GM12878 (cell line): Measurements from ENCODE around the gene ARHGAP26.

Experiments
- CEBPB ChIP-seq, 2 experiments: fragments of 150-350 bp in 1 of 2; IDR thresholded peaks; 2 replicates each; pipeline ENCODE4 v1.6.1; 2012 to 2014; ENCODE audit warnings: low read depth in 2 of 2, low read length in 2 of 2, borderline replicate concordance in 1 of 2, inconsistent platforms in 1 of 2
- CREB1 ChIP-seq: IDR thresholded peaks from 2 replicates; pipeline ENCODE4 v1.6.1; 2012; ENCODE audit warnings: low read depth, mild to moderate bottlenecking, inconsistent platforms
- EZH2 ChIP-seq: IDR thresholded peaks from 2 replicates; pipeline ENCODE4 v1.6.1; 2012; ENCODE audit warnings: low read depth, mild to moderate bottlenecking, control low read depth, inconsistent platforms, low read length, borderline replicate concordance; ENCODE audit not compliant: control insufficient read depth
- KDM1A ChIP-seq: fragments of 200-600 bp; sonication (generic); IDR thresholded peaks from 2 replicates; pipeline ENCODE4 v1.6.1; 2016; ENCODE audit warnings: borderline replicate concordance
- YY1 ChIP-seq: IDR thresholded peaks from 2 replicates; pipeline ENCODE4 v1.6.1; 2011; ENCODE audit warnings: low read depth, mild to moderate bottlenecking, low read length
- TF ChIP-seq, protein P1 (sequence below): IDR thresholded peaks from 2 replicates; pipeline ENCODE4 v1.6.1; 2012; ENCODE audit warnings: low read depth, low read length, improper control_type of control experiment
- TF ChIP-seq, protein P2 (sequence below), 3 experiments: IDR thresholded peaks in 2 of 3; conservative IDR thresholded peaks in 1 of 3; 2 replicates each; pipeline ENCODE4 v1.5.1; 2011; ENCODE audit warnings: low read depth in 3 of 3, low read length in 3 of 3, mild to moderate bottlenecking in 3 of 3, control low read depth in 2 of 3, moderate library complexity in 2 of 3, inconsistent platforms in 1 of 3, mixed read lengths in 1 of 3; ENCODE audit not compliant: control insufficient read depth in 2 of 3, insufficient read depth in 1 of 3; ENCODE audit errors: extremely low read depth in 1 of 3
- TF ChIP-seq, protein P3 (sequence below): fragments of 450-650 bp; formaldehyde crosslinking; IDR thresholded peaks from 2 replicates; pipeline ENCODE4 v1.5.0; 2022; ENCODE audit warnings: mild to moderate bottlenecking, missing genetic modification characterization

DNA sequence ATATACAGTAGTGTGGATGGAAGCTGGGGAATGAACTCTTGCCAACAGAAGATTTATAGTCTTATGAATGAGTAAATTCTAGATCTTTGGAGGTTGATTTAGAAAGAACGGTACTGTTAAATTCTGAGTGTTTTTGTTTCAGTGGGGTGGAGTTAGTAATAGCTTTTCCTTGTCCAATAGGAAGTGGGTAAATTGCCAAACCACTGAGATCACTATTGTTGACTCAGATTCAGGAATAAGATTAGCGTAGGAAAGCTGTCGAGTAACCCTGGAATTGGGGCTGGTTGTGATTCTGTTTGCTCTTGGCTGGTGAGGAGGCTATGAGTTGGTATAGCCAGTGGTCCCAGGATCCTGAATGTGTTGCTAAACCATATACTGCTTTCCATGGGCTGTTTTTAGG lies 155.6 kb downstream of the ARHGAP26 start:
- TF ChIP-seq YY1 (no peak), KDM1A (no peak), CREB1 (no peak), EZH2 (no peak), CEBPB (IDR thresholded peaks at IDR 0.05; ENCODE audit: borderline replicate concordance in 1 of 2, low read depth in 2 of 2, low read length in 2 of 2) (no peak)
- TF ChIP-seq, protein P1, sequence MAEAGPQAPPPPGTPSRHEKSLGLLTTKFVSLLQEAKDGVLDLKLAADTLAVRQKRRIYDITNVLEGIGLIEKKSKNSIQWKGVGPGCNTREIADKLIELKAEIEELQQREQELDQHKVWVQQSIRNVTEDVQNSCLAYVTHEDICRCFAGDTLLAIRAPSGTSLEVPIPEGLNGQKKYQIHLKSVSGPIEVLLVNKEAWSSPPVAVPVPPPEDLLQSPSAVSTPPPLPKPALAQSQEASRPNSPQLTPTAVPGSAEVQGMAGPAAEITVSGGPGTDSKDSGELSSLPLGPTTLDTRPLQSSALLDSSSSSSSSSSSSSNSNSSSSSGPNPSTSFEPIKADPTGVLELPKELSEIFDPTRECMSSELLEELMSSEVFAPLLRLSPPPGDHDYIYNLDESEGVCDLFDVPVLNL: no peak
- TF ChIP-seq, protein P2, sequence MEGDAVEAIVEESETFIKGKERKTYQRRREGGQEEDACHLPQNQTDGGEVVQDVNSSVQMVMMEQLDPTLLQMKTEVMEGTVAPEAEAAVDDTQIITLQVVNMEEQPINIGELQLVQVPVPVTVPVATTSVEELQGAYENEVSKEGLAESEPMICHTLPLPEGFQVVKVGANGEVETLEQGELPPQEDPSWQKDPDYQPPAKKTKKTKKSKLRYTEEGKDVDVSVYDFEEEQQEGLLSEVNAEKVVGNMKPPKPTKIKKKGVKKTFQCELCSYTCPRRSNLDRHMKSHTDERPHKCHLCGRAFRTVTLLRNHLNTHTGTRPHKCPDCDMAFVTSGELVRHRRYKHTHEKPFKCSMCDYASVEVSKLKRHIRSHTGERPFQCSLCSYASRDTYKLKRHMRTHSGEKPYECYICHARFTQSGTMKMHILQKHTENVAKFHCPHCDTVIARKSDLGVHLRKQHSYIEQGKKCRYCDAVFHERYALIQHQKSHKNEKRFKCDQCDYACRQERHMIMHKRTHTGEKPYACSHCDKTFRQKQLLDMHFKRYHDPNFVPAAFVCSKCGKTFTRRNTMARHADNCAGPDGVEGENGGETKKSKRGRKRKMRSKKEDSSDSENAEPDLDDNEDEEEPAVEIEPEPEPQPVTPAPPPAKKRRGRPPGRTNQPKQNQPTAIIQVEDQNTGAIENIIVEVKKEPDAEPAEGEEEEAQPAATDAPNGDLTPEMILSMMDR (IDR thresholded peaks at IDR 0.05 in 2 of 3, conservative IDR thresholded peaks at IDR 0.05 in 1 of 3; ENCODE audit: control insufficient read depth in 2 of 3, extremely low read depth in 1 of 3, insufficient read depth in 1 of 3, low read depth in 3 of 3, low read length in 3 of 3): no peak
- TF ChIP-seq, protein P3, sequence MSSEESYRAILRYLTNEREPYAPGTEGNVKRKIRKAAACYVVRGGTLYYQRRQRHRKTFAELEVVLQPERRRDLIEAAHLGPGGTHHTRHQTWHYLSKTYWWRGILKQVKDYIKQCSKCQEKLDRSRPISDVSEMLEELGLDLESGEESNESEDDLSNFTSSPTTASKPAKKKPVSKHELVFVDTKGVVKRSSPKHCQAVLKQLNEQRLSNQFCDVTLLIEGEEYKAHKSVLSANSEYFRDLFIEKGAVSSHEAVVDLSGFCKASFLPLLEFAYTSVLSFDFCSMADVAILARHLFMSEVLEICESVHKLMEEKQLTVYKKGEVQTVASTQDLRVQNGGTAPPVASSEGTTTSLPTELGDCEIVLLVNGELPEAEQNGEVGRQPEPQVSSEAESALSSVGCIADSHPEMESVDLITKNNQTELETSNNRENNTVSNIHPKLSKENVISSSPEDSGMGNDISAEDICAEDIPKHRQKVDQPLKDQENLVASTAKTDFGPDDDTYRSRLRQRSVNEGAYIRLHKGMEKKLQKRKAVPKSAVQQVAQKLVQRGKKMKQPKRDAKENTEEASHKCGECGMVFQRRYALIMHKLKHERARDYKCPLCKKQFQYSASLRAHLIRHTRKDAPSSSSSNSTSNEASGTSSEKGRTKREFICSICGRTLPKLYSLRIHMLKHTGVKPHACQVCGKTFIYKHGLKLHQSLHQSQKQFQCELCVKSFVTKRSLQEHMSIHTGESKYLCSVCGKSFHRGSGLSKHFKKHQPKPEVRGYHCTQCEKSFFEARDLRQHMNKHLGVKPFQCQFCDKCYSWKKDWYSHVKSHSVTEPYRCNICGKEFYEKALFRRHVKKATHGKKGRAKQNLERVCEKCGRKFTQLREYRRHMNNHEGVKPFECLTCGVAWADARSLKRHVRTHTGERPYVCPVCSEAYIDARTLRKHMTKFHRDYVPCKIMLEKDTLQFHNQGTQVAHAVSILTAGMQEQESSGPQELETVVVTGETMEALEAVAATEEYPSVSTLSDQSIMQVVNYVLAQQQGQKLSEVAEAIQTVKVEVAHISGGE (CRISPR knock-in tag): no peak
